HG03558 (cell line): ENCODE data around the gene MDFIC2.
A peak's percentile ranks its signal among the peaks of the same experiment; 100 is the strongest.

Experiments
- ATAC-seq: cut with Tn5 transposase; IDR thresholded peaks from one replicate; pipeline ENCODE4 v1.9.1; 2021; ENCODE audit warnings: moderate number of reproducible peaks; ENCODE audit not compliant: unreplicated experiment; ENCODE audit errors: extremely low read depth

Gene MDFIC2

DNA sequence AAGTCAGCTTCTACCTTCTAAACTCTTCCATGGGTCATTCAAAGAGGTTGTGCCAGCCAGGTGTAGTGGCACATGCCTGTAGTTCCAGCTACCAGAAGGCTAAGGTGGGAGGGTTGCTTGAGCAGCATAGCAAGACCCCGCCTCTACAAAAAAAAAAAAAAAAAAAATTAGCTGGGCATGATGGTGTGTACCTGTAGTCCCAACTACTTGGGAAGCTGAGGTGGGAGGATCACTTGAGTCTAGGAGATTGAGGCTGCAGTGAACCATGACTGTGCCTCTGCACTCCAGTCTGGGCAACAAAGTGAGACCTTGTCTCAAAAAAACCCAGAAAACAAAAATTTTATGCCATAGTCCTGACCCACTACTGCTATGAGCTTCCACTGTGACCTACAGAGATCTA, 126.8 kb downstream of the MDFIC2 start:
- no peak for ATAC-seq

DNA sequence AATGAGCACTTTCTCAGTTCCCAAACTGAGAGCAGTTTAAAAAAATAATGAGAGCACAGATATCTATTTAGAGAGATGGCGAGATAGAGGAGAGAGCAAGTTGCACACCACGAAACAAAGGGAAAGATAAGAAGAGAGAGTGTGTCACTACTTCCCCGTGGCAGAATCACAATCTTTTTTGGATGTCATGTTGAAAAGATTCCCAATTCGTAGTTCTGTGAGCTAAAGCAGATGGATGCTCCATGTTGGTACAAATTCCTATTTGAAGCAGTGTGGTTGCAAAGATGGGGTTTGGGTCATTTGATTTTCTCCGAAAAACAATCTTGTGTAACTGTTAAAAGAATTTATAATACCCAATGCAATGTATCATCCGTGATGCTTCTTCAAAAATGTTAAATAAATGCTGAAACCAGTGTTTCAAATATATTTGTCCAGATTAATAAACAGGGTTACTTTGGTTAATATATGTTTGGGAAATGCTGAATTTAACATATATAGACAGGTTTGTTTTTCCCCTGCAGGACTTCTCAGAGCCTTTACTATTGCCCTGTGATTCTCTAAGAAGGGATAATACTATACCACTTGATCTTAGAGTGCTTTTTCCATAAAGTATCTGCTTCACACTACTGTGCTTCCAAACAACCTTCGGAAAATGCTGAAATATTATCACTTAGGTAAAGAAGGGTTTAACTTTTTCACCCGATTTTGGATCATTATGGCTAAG, 128.5 kb downstream of the MDFIC2 start:
- no peak for ATAC-seq

DNA sequence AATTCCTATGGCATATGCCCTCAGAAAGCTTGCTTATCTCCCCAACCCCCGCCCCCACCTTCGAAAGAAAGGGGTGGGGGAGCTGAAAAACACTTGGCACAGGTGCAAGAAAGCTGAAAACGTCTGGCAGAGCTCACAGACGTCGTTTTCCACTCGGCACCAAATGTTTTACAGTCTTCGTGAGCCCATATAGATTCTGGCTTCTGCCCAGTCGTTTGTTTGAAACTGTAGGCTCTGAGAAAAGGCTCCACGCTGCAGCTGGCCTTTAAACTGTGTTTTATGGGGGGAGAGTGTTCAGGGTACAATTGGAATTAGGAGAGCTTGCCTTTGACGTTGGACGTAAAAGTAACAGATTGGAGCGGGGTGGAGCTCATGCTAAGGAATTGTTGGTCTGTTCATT, 130.3 kb downstream of the MDFIC2 start:
- ATAC-seq = no peak

DNA sequence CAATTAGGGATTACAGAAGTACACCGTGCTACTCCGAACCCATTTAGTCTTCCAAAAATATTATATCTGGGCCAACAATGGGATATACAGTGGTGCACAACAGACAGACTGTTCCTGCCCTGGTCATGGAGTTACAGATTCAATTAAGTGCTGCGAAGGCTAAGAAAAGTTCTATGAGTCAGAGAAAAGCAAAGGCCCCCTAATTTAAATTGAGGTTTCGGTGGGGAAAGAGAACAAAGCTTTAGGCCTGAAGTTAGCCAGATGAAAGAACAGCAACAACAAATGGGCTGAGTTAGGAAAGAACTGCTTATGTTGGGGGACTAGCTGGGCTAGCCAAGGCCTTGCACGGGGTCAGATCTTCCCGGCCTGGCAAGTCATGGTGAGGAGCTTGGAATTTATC, 131.8 kb downstream of the MDFIC2 start:
- ATAC-seq = peak; percentile 37

DNA sequence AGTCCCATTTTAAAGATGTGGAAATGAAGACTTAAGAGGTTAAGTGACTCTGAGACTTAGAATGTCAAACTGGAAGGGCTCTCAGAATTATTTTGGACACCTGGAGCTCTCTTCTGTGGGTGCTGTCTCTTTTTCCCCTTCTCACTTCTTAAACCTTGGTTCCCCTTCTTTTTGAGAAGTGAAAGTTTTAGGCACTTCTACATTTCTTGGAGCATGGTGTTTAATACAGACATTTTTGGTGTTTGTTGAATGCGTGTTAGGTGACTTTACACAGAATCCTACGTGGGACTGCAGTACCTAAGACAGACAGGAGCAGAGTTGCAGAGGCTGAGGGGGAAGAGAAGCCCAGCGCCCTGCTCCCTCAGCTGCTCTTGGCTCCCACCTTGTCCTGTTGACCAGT, 133.3 kb downstream of the MDFIC2 start:
- ATAC-seq = no peak

DNA sequence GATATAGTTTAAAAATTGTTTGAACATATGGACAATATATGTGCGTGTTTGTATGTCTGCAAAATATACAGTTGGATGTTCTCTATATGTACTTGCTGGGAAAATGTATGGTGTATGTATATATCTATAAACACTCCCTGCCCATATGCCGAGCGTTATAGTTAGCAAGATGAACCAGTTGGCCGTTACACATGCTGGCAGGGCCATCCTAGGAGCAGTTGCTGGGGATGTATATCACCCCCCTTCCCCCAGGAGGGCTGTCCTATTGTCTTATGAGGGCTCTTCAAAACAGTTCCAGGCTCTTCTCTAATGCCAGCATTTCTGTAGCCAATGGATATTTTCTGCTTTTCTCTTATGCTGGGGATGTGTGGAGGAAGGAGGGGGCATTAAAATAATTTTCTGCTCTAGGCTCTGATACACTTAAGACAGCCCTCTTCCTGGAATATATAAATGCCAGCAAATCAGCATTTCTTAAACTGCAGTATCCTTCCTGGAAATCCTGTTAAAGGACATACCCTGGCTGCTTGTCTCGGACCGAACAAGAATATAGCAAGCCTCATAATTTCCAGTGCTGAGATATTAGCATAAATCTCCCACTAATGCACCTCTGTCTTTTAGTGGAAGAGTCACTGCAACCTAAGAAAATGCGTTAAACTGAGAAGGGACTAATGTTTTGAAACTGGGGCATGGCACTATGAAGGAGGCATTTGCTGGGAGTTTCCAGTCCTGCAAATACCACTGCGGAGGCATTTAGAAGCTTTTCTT, 134.4 kb downstream of the MDFIC2 start:
- no peak for ATAC-seq

GRCh38 chr3:70176224-70176623, 136.2 kb downstream of the MDFIC2 start:
- no peak for ATAC-seq

DNA sequence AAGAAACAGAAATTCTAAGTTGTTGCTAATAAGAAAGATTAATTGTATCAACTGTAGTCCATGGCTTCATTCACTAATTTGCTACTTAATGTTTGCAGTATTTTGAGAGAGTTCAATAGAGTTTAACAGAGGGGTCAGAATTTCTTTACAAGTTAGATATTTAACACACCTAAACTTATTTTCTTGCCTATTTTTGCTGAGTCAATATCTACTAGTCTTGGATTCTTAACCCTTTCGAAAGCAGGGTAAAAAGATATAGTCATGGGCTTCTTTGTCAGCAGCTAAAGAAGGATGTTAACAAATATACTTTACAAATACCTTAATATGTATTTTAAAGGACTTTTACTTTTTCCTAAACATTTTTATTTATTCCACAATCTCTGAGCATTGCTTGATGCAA, 155.6 kb downstream of the MDFIC2 start:
- no peak for ATAC-seq

- no peak for ATAC-seq
These were observed 161.8 kb downstream of the MDFIC2 start for GRCh38 chr3:70150599-70150998.

DNA sequence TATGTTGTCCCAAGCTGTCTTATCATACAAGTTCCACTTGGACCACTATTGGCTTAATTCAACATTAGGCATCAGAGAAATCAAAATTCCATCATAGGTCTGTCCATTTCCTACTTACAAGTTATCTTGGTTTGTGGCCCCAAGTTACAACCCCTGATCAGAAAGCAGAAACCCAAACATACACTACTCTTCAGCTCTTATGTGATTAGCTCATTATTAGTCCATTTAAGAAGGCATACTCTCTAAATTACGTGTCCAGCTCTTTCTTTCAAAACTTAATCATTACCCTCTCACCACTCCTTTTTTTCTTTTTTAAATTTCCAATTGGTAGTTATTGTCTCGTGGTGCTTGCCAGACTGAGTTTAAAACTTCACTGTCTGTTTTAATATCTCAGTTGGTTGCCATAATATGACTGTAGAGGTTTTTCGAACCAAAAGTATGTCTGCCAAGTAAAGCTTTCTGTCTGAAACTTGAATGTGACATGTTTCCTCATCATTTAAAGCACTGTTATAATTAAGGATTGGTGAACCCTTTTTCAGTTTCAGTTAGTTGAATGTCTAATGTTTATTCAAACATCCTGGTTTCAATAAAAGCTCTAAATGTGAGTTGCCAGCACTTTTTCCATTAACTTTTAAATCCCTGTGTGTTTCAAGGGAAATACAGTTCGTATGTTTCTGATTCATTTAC, 162.6 kb downstream of the MDFIC2 start:
- no peak for ATAC-seq
